Middle frontal gyrus (tissue), 1 donor: ENCODE data around the gene SIDT2.
"Not testable (repeated sequence)": the region's sequence is repeated elsewhere in the genome, so short reads cannot be mapped to it uniquely, and the experiment has no call there.

Source experiments
- DNase-seq: peaks from one replicate; pipeline ENCODE4 v3.0.0-alpha.2; 2015; ENCODE audit warnings: low spot score; ENCODE audit errors: extremely low spot score

Gene SIDT2

GRCh38 chr11:117171404-117172061 is 7.0 kb upstream of the SIDT2 start:
- DNase-seq: no peak

DNA sequence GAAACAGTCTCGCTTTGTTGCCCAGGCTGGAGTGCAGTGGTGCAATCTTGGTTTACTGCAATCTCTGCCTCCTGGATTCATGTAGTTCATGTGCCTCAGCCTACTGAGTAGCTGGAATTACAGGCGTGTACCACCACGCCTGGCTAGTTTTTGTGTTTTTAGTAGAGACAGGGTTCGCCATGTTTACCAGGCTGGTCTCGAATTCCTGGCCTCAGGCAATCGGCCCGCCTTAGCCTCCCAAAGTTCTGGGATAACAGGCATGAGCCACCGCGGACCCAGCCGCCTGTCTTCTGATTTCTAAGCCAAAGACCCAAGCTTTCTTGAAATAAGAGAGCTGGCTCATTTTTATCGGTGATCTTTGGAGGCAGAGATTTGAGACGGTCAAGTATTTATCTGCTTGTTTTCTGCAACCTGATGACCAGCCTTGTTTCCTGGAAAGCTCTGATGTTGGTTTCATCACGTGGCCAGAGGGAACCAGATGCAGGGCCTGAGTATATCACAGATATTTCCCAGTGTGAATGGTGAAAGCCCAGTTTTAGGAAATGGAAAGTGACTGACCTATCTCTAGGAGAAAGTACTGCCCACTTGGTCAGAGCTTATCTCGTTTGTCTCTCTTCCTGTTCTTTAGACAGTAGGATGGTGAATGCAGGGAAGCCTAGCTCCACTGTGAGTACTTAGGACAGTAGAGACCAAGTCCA is 5.7 kb upstream of the SIDT2 start:
- no peak for DNase-seq

DNA sequence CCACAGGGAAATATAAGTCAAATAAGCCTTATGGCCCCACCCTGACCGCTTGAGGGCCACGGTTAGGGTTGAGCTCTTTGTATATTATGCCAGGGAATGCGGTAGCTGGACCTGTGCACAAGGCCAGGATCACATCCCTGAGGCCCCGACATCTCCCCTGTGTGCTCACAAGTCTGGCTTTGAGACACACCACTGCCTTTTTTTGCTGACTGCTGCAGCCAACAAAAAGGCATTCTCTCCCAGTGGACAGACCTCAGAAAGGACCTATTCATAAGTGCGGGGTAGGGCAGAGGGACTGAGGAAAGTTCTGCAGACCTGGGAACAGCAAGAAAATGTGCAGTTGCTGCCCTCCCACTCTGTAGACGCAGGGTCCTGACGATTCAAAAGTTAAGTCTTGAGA is 3.4 kb upstream of the SIDT2 start:
- no peak for DNase-seq

GRCh38 chr11:117175781-117176180 is 2.8 kb upstream of the SIDT2 start:
- no peak for DNase-seq

- DNase-seq: no peak
Measured at GRCh38 chr11:117176186-117176585, 2.4 kb upstream of the SIDT2 start.

- no peak for DNase-seq
Measured at GRCh38 chr11:117177534-117178209, 871 bp upstream of the SIDT2 start.

- DNase-seq: no peak
Measured at GRCh38 chr11:117179048-117179999, 781 bp downstream of the SIDT2 start.

- no peak for DNase-seq
Measured at GRCh38 chr11:117180020-117180419, 1.5 kb downstream of the SIDT2 start.

DNA sequence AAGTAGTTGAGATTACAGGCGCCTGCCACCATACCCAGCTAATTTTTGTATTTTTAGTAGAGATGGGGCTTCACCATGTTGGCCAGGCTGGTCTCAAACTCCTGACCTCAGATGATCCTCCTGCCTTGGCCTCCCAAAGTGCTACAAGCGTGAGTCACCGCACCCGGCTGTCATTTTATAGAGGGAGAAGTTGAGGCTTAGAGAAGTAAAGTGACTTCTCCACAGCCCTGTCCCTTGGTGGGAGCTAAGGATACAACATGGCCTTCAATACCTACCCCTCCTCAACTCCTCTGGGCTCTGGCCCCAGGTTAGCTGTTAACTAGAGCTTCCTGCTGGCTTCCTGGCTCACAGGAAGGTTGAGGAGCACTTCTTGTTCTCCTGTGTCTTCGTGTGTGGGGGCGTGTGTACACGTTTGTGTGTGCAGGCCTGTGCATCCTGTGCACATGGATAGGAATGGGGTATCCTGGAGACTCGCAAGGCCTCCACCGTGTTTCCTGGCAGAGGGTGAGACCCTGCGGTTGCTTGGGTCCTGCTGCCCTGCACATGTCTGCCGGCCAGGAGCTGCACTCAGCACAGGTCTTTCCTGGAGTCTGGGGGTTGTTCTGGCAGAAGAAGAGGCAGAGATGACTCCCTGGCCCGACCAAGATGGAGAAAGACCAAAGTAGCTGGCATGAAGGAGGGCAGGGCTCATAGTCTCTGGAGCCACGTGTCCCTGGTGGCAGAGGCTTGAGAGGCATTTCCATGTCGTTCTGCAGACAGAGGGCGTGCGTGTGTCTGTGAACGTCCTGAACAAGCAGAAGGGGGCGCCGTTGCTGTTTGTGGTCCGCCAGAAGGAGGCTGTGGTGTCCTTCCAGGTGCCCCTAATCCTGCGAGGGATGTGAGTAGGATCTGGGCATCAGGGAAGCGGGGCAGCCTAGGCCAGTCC is 2.4 kb downstream of the SIDT2 start:
- DNase-seq: peak; percentile 60

GRCh38 chr11:117181586-117182550 is 3.3 kb downstream of the SIDT2 start:
- DNase-seq: no peak

DNA sequence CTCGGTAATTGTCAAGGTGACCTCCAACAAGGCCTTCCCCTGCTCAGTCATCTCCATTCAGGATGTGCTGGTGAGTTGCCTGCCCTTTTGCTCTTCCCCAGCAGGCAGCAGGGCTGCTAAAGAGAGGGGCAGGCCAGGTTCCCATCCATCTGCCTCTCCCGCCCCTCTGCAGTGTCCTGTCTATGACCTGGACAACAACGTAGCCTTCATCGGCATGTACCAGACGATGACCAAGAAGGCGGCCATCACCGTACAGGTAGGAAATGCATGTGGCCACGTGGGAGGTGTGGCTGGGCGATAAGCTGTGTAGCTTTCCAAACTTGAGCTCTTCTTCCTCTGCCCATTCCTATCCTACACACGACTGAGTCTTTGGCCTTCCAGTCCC is 4.0 kb downstream of the SIDT2 start:
- DNase-seq: no peak

DNA sequence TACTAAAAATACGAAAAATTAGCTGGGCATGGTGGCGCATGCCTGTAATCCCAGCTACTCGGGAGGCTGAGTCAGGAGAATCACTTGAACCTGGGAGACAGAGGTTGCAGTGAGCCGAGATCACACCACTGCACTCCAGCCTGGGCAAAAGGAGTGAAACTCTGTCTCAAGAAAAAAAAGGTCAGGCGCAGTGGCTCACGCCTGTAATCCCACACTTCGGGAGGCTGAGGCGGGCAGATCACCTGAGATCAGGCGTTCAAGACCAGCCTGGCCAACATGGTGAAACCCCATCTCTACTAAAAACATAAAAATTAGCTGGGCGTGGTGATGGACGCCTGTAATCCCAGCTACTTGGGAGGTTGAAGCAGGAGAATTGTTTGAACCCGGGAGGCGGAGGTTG is 4.6 kb downstream of the SIDT2 start:
- not testable (repeated sequence) for DNase-seq

DNA sequence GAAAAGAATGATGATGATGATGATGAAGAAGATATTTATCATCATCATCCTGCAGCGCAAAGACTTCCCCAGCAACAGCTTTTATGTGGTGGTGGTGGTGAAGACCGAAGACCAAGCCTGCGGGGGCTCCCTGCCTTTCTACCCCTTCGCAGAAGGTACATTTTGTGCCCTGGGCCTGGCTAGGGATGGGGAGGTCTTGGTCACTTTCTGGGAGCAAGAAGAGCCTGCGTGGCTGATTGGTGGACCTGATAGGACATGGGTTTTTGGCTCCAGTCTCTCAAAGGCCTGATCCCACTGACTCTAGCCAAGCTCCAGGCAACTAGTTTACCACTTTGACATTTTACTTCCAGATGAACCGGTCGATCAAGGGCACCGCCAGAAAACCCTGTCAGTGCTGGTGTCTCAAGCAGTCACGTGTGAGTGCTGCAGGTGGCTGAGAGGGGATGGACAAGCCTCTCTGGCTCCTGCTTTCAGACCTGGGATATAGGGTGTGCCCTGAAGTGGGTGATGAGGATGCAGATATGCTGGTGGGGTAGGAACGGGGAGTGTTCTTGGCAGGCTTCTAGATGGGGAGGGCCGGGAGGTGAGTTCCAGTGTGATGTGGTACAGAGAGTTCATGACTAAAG is 5.3 kb downstream of the SIDT2 start:
- DNase-seq: no peak

- no peak for DNase-seq
Measured at GRCh38 chr11:117185736-117186430, 7.3 kb downstream of the SIDT2 start.

DNA sequence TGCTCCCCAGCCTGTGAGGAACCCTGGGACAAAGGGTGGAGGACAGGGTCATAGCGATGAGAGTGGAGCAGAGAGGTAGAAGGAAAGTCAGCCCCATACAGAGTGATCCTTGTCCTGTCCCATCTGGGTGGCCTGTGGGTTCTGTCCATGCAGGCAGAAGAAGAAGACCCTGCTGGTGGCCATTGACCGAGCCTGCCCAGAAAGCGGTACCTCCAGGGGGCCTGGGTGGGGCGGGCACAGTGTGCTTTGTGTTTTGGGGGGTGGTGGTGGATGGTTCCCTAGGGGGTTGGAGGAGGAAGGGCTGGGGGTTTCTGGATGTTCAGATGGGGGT is 7.9 kb downstream of the SIDT2 start:
- no peak for DNase-seq

GRCh38 chr11:117187007-117187406 is 8.5 kb downstream of the SIDT2 start:
- DNase-seq: no peak

GRCh38 chr11:117187428-117187798 is 8.9 kb downstream of the SIDT2 start:
- DNase-seq: no peak

GRCh38 chr11:117187799-117188481 is 9.4 kb downstream of the SIDT2 start:
- DNase-seq: no peak
